ENCODE results near the gene JMJD4. TPM values are rescaled to one million over a fixed set of nuclear protein-coding genes. Genes with fewer than 3 reads are reported as not detected.
A peak's percentile ranks its signal among the peaks of the same experiment; 100 is the strongest.

The JMJD4 gene
- total and polyA plus RNA-seq, 9 of the 15 experiments (the other 6 are each of a cell fraction or from before 2014, with no cell fraction given) = 1.4 to 42.6 (median 29.2) TPM

DNA sequence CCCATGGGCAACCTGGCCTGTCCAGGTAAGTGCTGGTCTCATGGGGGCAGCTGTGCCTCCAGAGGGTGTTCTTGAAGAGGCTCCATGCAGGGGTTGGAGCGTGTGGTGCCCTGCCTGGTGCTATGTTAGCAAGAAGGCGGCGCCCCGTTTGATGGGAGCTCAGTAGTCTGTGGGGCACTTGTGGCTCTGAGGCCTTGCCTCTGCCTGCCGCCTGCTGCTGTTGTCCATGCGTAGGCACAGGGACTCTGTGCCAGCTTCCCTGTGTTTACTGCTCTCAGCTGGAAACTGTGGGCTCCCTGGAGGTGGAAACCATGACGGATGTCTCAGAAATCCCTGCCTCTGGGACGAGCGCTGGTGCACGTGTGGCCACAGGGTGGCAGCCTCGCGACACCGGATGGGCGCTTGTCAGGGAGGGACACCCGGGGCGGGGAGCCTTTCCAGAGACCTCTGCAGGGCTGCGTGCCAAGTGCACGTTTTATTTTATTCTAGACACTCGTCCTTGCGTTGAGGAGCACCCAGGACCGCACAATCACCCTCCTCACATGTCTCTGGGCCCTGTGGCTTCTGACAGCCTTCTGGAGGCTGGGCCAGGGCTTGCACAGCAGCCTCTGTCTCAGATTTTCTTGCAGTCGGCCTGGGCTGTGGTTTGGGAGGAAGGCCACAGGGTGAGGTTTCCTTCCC, 27.3 kb upstream of the JMJD4 start (continued):
- no peak for TF ChIP-seq SP1 (CRISPR knock-in tag; IDR thresholded peaks at IDR 0.05)
- TF ChIP-seq SAP30 (IDR thresholded peaks at IDR 0.05; ENCODE audit: borderline replicate concordance, insufficient read depth, low read depth, low read length, poor library complexity, severe bottlenecking) = no peak
- TF ChIP-seq FOXP1 (CRISPR knock-in tag; IDR thresholded peaks at IDR 0.05) = 0 out of 2 replicates have a peak, but pooled peaks have one; percentile 42
- TF ChIP-seq, protein P1, sequence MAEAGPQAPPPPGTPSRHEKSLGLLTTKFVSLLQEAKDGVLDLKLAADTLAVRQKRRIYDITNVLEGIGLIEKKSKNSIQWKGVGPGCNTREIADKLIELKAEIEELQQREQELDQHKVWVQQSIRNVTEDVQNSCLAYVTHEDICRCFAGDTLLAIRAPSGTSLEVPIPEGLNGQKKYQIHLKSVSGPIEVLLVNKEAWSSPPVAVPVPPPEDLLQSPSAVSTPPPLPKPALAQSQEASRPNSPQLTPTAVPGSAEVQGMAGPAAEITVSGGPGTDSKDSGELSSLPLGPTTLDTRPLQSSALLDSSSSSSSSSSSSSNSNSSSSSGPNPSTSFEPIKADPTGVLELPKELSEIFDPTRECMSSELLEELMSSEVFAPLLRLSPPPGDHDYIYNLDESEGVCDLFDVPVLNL (CRISPR knock-in tag; IDR thresholded peaks at IDR 0.05; ENCODE audit: low read depth) = no peak
- TF ChIP-seq CHD1 (IDR thresholded peaks at IDR 0.05; ENCODE audit: low read length) = no peak
- TF ChIP-seq GATAD2A (IDR thresholded peaks at IDR 0.05) = no peak
- no peak for TF ChIP-seq SRSF7 (optimal IDR thresholded peaks at IDR 0.05; ENCODE audit: low read depth, low read length)
- TF ChIP-seq, protein P2, sequence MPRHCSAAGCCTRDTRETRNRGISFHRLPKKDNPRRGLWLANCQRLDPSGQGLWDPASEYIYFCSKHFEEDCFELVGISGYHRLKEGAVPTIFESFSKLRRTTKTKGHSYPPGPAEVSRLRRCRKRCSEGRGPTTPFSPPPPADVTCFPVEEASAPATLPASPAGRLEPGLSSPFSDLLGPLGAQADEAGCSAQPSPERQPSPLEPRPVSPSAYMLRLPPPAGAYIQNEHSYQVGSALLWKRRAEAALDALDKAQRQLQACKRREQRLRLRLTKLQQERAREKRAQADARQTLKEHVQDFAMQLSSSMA (CRISPR knock-in tag; IDR thresholded peaks at IDR 0.05) = no peak
- TF ChIP-seq POLR2G (IDR thresholded peaks at IDR 0.05; ENCODE audit: low read depth, low read length) = peak; percentile 32; the same call in 1 of the 2 replicates
- TF ChIP-seq ZNF24 (IDR thresholded peaks at IDR 0.05) = no peak; the same call in 1 of the 2 replicates
- no peak for TF ChIP-seq TAF9B (IDR thresholded peaks at IDR 0.05; ENCODE audit: partially characterized antibody)
- TF ChIP-seq, protein P3, sequence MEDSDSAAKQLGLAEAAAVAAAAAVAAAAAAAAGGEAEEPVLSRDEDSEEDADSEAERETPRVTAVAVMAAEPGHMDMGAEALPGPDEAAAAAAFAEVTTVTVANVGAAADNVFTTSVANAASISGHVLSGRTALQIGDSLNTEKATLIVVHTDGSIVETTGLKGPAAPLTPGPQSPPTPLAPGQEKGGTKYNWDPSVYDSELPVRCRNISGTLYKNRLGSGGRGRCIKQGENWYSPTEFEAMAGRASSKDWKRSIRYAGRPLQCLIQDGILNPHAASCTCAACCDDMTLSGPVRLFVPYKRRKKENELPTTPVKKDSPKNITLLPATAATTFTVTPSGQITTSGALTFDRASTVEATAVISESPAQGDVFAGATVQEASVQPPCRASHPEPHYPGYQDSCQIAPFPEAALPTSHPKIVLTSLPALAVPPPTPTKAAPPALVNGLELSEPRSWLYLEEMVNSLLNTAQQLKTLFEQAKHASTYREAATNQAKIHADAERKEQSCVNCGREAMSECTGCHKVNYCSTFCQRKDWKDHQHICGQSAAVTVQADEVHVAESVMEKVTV (CRISPR knock-in tag; IDR thresholded peaks at IDR 0.05) = peak; percentile 78
- TF ChIP-seq MTF1 (CRISPR knock-in tag; IDR thresholded peaks at IDR 0.05; ENCODE audit: borderline replicate concordance) = no peak
- no peak for TF ChIP-seq RFX1 (IDR thresholded peaks at IDR 0.05)
- TF ChIP-seq, protein P4, sequence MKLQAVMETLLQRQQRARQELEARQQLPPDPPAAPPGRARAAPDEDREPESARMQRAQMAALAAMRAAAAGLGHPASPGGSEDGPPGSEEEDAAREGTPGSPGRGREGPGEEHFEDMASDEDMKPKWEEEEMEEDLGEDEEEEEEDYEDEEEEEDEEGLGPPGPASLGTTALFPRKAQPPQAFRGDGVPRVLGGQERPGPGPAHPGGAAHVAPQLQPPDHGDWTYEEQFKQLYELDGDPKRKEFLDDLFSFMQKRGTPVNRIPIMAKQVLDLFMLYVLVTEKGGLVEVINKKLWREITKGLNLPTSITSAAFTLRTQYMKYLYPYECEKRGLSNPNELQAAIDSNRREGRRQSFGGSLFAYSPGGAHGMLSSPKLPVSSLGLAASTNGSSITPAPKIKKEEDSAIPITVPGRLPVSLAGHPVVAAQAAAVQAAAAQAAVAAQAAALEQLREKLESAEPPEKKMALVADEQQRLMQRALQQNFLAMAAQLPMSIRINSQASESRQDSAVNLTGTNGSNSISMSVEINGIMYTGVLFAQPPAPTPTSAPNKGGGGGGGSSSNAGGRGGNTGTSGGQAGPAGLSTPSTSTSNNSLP (IDR thresholded peaks at IDR 0.05; ENCODE audit: borderline replicate concordance, low read depth, low read length) = no peak
- no peak for TF ChIP-seq RBM39 (optimal IDR thresholded peaks at IDR 0.05; ENCODE audit: low read depth, low read length)
- no peak for TF ChIP-seq TRIM28 (IDR thresholded peaks at IDR 0.05)
- TF ChIP-seq, protein P5, sequence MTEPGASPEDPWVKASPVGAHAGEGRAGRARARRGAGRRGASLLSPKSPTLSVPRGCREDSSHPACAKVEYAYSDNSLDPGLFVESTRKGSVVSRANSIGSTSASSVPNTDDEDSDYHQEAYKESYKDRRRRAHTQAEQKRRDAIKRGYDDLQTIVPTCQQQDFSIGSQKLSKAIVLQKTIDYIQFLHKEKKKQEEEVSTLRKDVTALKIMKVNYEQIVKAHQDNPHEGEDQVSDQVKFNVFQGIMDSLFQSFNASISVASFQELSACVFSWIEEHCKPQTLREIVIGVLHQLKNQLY (CRISPR knock-in tag; conservative IDR thresholded peaks at IDR 0.05) = no peak
- TF ChIP-seq KAT8 (IDR thresholded peaks at IDR 0.05; ENCODE audit: low read depth) = no peak
- TF ChIP-seq ZC3H11A (IDR thresholded peaks at IDR 0.05; ENCODE audit: low read depth, low read length) = no peak
- no peak for TF ChIP-seq IRF2 (CRISPR knock-in tag; IDR thresholded peaks at IDR 0.05)
- peak; percentile 61 for TF ChIP-seq CC2D1A (IDR thresholded peaks at IDR 0.05)
- TF ChIP-seq SNRNP70 (optimal IDR thresholded peaks at IDR 0.05; ENCODE audit: low read depth, low read length) = no peak
- no peak for TF ChIP-seq COPS2 (conservative IDR thresholded peaks at IDR 0.05)
- no peak for TF ChIP-seq ZBTB8A (IDR thresholded peaks at IDR 0.05; ENCODE audit: partially characterized antibody)
